Hepatocyte (in vitro differentiated cells): ENCODE measurements around the gene LRRC61. TPM values are rescaled to one million over a fixed set of nuclear protein-coding genes. Genes with fewer than 3 reads are reported as not detected.

Experiments used
- polyA plus RNA-seq: library from polyadenylated mRNA; unstranded; fragments of >200 nt; fragmentation: Nextera tagmentation; extraction: Ambion mirVana; gene quantifications from 2 replicates; pipeline ENCODE4 v1.2.1, GENCODE V29; 2016
- total RNA-seq: library from RNA; depleted of rRNA; stranded (reverse); fragments of >200 nt; gene quantifications from 2 replicates; pipeline ENCODE4 v1.2.3, GENCODE V29; 2014

The LRRC61 gene
- total and polyA plus RNA-seq, 2 experiments from 2014 or later = 23.4 to 38.7 TPM

Other genes starting within 250 kb of the LRRC61 start
- 17.7 and 18.6 TPM in 2 replicates for gene ACTR3C, start 190 bp downstream of the LRRC61 start, total RNA-seq
- gene ACTR3C, start 190 bp downstream of the LRRC61 start, polyA plus RNA-seq = 7.8 and 11.9 TPM in 2 replicates
- 104 and 122 TPM in 2 replicates for gene RARRES2, start 18.3 kb downstream of the LRRC61 start, total RNA-seq
- 164 and 187 TPM in 2 replicates for gene RARRES2, start 18.3 kb downstream of the LRRC61 start, polyA plus RNA-seq
- 75.5 and 79.1 TPM in 2 replicates for gene REPIN1, start 45.5 kb downstream of the LRRC61 start, total RNA-seq
- 102 and 107 TPM in 2 replicates for gene REPIN1, start 45.5 kb downstream of the LRRC61 start, polyA plus RNA-seq
- 5.2 and 8.3 TPM in 2 replicates for gene ZNF775, start 56.0 kb downstream of the LRRC61 start, total RNA-seq
- 6.2 and 10.6 TPM in 2 replicates for gene ZNF775, start 56.0 kb downstream of the LRRC61 start, polyA plus RNA-seq
- gene GIMAP8, start 127.3 kb downstream of the LRRC61 start, total RNA-seq = 0.10 and 0.12 TPM in 2 replicates
- not detected in 2 replicates for gene GIMAP8, start 127.3 kb downstream of the LRRC61 start, polyA plus RNA-seq
- 0.12 and 0.33 TPM in 2 replicates for gene GIMAP7, start 191.5 kb downstream of the LRRC61 start, total RNA-seq
- gene GIMAP7, start 191.5 kb downstream of the LRRC61 start, polyA plus RNA-seq = 0.19 and 0.28 TPM in 2 replicates
- gene GIMAP4, start 244.0 kb downstream of the LRRC61 start, total RNA-seq = 0.63 and 1.8 TPM in 2 replicates
- gene GIMAP4, start 244.0 kb downstream of the LRRC61 start, polyA plus RNA-seq = not detected in 2 replicates